ENCODE results near the gene PRRG3. TPM values are rescaled to one million over a fixed set of nuclear protein-coding genes. Genes with fewer than 3 reads are reported as not detected.

The PRRG3 gene
- total RNA-seq, 1 experiment from 2014 or later = 5.1 TPM

- Mint-ChIP-seq H3K36me3 (no peaks in the 10 kb centered on the region), H3K27me3 (ENCODE audit: low read depth) (peaks cover 5% of the 10 kb centered on the region), H3K9me3 (no peaks in the 10 kb centered on the region), H3K4me3 (no peak overlapping the region), H3K4me1 (no peaks in the 10 kb centered on the region), H3K27ac (no peak overlapping the region)
- ChIA-PET CTCF (no interaction called here), POLR2A (no interaction called here)
- no peak for ATAC-seq
- no peak for TF ChIP-seq USF2 (CRISPR knock-in tag; IDR thresholded peaks at IDR 0.05)
- no peak for TF ChIP-seq PREB (CRISPR knock-in tag; IDR thresholded peaks at IDR 0.05; ENCODE audit: borderline replicate concordance)
- TF ChIP-seq PRRX2 (CRISPR knock-in tag; IDR thresholded peaks at IDR 0.05) = no peak
- TF ChIP-seq NR2C2 (CRISPR knock-in tag; IDR thresholded peaks at IDR 0.05) = no peak
- TF ChIP-seq ZSCAN18 (CRISPR knock-in tag; IDR thresholded peaks at IDR 0.05) = no peak
- TF ChIP-seq ZNF396 (CRISPR knock-in tag; IDR thresholded peaks at IDR 0.05; ENCODE audit: borderline replicate concordance) = no peak
- TF ChIP-seq SMAD3 (CRISPR knock-in tag; IDR thresholded peaks at IDR 0.05; ENCODE audit: borderline replicate concordance) = no peak
- TF ChIP-seq FOXK1 (CRISPR knock-in tag; IDR thresholded peaks at IDR 0.05) = no peak
- TF ChIP-seq FOXP4 (CRISPR knock-in tag; IDR thresholded peaks at IDR 0.05) = no peak
- TF ChIP-seq NFATC4 (CRISPR knock-in tag; IDR thresholded peaks at IDR 0.05) = no peak
- TF ChIP-seq RELA (CRISPR knock-in tag; IDR thresholded peaks at IDR 0.05; ENCODE audit: borderline replicate concordance) = no peak
- TF ChIP-seq ATF6 (CRISPR knock-in tag; IDR thresholded peaks at IDR 0.05) = no peak
- TF ChIP-seq E2F1 (CRISPR knock-in tag; IDR thresholded peaks at IDR 0.05) = no peak
- no peak for TF ChIP-seq CTCF (IDR thresholded peaks at IDR 0.05)
- no peak for TF ChIP-seq ZNF232 (CRISPR knock-in tag; IDR thresholded peaks at IDR 0.05)
- no peak for TF ChIP-seq NR1H2 (CRISPR knock-in tag; IDR thresholded peaks at IDR 0.05)
- TF ChIP-seq NR3C1 (CRISPR knock-in tag; conservative IDR thresholded peaks at IDR 0.05; ENCODE audit: low read depth) = no peak
- TF ChIP-seq STAT6 (CRISPR knock-in tag; conservative IDR thresholded peaks at IDR 0.05; ENCODE audit: low read depth) = no peak
- TF ChIP-seq ZNF671 (CRISPR knock-in tag; IDR thresholded peaks at IDR 0.05) = no peak
- DNase-seq (ENCODE audit: low spot score) = no peak
These were observed 6.6 kb upstream of the PRRG3 start for GRCh38 chrX:151688695-151689094.

Measured in WTC11 (cell line).